HepG2 (cell line): Measurements from ENCODE around the gene NT5C3B. TPM values are rescaled to one million over a fixed set of nuclear protein-coding genes. Genes with fewer than 3 reads are reported as not detected.

Source experiments
- CTCF ChIP-seq: sonication (generic); formaldehyde crosslinking; IDR thresholded peaks from 2 replicates; pipeline ENCODE4 v1.5.0; 2020; ENCODE audit warnings: mild to moderate bottlenecking, missing genetic modification reagents, moderate library complexity
- DBP ChIP-seq: sonication (generic); formaldehyde crosslinking; IDR thresholded peaks from 2 replicates; pipeline ENCODE4 v1.4.0; 2020; ENCODE audit warnings: missing genetic modification reagents; ENCODE audit errors: not compliant biosample characterization
- HMGXB4 ChIP-seq, 2 experiments: sonication (generic) in 1 of 2; formaldehyde crosslinking in 1 of 2; IDR thresholded peaks; 2 replicates each; pipeline versions ENCODE4 v1.4.0 to v1.6.1; 2018 to 2020; ENCODE audit warnings: missing genetic modification reagents in 2 of 2, borderline replicate concordance in 1 of 2, low read depth in 1 of 2, mild to moderate bottlenecking in 1 of 2, missing biosample characterization in 1 of 2
- IRF2 ChIP-seq: IDR thresholded peaks from 2 replicates; pipeline ENCODE4 v1.6.1; 2018; ENCODE audit warnings: missing genetic modification reagents, missing compliant biosample characterization
- PAF1 ChIP-seq: IDR thresholded peaks from 2 replicates; pipeline ENCODE4 v1.6.1; 2016; ENCODE audit warnings: missing genetic modification reagents, missing compliant biosample characterization
- PBX3 ChIP-seq: sonication (generic); formaldehyde crosslinking; IDR thresholded peaks from 2 replicates; pipeline ENCODE4 v1.8.1; 2023; ENCODE audit warnings: missing genetic modification reagents, inconsistent platforms, borderline replicate concordance
- RBM22 ChIP-seq: fragments of 200-400 bp; formaldehyde crosslinking; optimal IDR thresholded peaks from 2 replicates; pipeline ENCODE3; 2017; ENCODE audit warnings: mild to moderate bottlenecking, low read length, moderate library complexity
- TEF ChIP-seq: sonication (generic); formaldehyde crosslinking; IDR thresholded peaks from 2 replicates; pipeline ENCODE4 v1.5.0; 2020; ENCODE audit warnings: missing genetic modification reagents
- THRA ChIP-seq: sonication (generic); formaldehyde crosslinking; IDR thresholded peaks from 2 replicates; pipeline ENCODE4 v1.4.0; 2020; ENCODE audit warnings: missing genetic modification reagents, borderline replicate concordance
- ZNF20 ChIP-seq: sonication (generic); formaldehyde crosslinking; IDR thresholded peaks from 2 replicates; pipeline ENCODE4 v1.4.0; 2020; ENCODE audit warnings: mild to moderate bottlenecking, moderate library complexity, missing genetic modification reagents
- ZNF274 ChIP-seq: sonication (generic); formaldehyde crosslinking; IDR thresholded peaks from 2 replicates; pipeline ENCODE4 v1.5.1; 2020; ENCODE audit warnings: mild to moderate bottlenecking, missing genetic modification reagents
- ZNF317 ChIP-seq: sonication (generic); formaldehyde crosslinking; IDR thresholded peaks from 2 replicates; pipeline ENCODE4 v1.5.0; 2020; ENCODE audit warnings: mild to moderate bottlenecking, missing genetic modification reagents
- ZNF687 ChIP-seq: sonication (generic); formaldehyde crosslinking; IDR thresholded peaks from 2 replicates; pipeline ENCODE4 v1.5.1; 2020; ENCODE audit warnings: mild to moderate bottlenecking, missing genetic modification reagents, moderate library complexity
- ZSCAN29 ChIP-seq: sonication (generic); formaldehyde crosslinking; conservative IDR thresholded peaks from 2 replicates; pipeline ENCODE4 v1.4.0; 2020; ENCODE audit warnings: mild to moderate bottlenecking, missing genetic modification reagents
- polyA plus RNA-seq, 8 experiments: library from polyadenylated mRNA; depleted of rRNA in 3 of 8; stranded (reverse) in 7 of 8; unstranded in 1 of 8; fragments of >200 nt; fragmentation: Illumina TruSeq in 4 of 8; extraction: Trizol in 4 of 8; gene quantifications; 2 replicates each; pipeline versions ENCODE4 v1.2.1 to v1.2.3, GENCODE V29; 2011 to 2016; ENCODE audit warnings: low read depth in 4 of 8, missing spikeins in 1 of 8, mixed read lengths in 1 of 8; ENCODE audit not compliant: insufficient read depth in 1 of 8
- total RNA-seq, 5 experiments: library from RNA; depleted of rRNA; stranded (reverse); fragments of >200 nt; fragmentation: Illumina TruSeq; extraction: Trizol; gene quantifications; 2 replicates each; pipeline ENCODE4 v1.2.3, GENCODE V29; 2016; ENCODE audit warnings: low read depth in 1 of 5

NT5C3B gene
- total and polyA plus RNA-seq, 2 of the 13 experiments (the other 11 are each of a cell fraction or from before 2014, with no cell fraction given), result 104 to 126 TPM

GRCh38 chr17:41801374-41802271 is 34.4 kb downstream of the NT5C3B start (continued):
- TF ChIP-seq DBP, result peak; percentile 30
- TF ChIP-seq IRF2 (CRISPR knock-in tag), result peak; percentile 77; the same call in 1 of the 2 replicates
- TF ChIP-seq TEF (CRISPR knock-in tag), result no peak
- peak; percentile 72 to 78 for TF ChIP-seq HMGXB4 (CRISPR knock-in tag; IDR thresholded peaks at IDR 0.05; ENCODE audit: borderline replicate concordance in 1 of 2, low read depth in 1 of 2)
- peak; percentile 55; the same call in 1 of the 2 replicates for TF ChIP-seq THRA
- no peak for TF ChIP-seq PBX3
- no peak for TF ChIP-seq ZNF20 (CRISPR knock-in tag)
- peak; percentile 74 for TF ChIP-seq ZNF317
- TF ChIP-seq RBM22, result peak; percentile 88
- no peak for TF ChIP-seq PAF1 (CRISPR knock-in tag)
- TF ChIP-seq ZNF274, result no peak; the same call in 1 of the 2 replicates
- TF ChIP-seq ZNF687 (CRISPR knock-in tag), result peak; percentile 51
- peak; percentile 76; the same call in 1 of the 2 replicates for TF ChIP-seq ZSCAN29
- TF ChIP-seq CTCF, result peak; percentile 98
